IPS-NIHi7 (cell line): Measurements from ENCODE around the gene LHPP.

Experiments
- DNase-seq: peaks from one replicate; pipeline ENCODE4 v3.0.0; 2012; ENCODE audit warnings: mixed read lengths; ENCODE audit errors: extremely low spot score

The LHPP gene

DNA sequence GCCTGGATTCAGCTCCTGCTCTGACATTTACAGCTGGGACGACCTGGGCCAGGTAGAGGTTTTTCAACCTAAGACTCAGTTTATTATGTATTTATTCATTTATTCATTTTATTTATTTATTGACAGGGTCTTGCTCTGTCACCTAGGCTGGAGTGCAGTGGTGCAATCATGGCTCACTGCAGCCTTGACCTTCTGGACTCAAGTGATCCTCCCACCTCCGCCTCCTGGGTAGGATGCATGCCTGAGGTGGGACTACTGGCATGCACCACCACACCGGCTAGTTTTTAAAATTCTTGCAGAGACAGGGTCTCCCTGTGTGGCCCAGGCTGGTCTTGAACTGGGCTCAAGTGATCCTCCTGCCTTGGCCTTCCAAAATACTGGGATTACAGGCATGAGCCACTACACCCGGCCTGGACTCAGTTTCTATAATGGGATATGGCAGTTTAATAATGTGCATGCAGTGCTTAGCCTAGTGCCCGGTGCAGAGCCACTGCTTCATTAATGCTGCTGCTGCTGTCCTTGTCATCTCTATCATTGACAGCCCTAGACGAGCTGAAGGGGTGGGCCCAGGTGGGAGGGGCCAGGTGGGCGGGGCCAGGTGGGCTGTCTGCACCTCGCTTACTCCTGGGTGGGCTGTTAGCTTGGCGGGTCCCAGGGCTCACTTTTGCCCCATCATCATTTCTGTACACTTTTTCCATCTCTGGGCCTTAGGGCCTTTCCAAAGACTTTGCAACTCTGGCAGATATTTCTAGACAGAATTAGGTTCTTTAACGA, 92.6 kb downstream of the LHPP start:
- peak; percentile 44 for DNase-seq

DNA sequence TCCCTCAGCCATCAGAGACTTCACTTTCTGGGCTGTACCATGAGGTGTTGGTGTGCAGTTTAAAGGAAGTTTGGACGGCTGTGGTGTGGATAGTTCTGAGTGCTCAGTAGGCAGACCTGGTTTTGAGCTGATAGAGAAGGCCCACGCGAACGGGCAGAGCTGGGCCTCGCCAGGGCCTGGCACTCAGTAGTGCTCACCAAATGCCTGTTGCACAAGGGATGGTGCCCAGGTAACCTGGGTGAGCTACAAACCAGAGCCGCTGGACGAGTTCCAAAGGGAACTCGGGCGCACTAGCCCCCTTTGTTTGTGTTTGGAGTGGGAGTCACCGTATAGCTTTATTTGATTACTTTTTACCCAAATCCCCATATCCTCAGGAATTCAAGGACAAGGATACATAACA, 95.5 kb downstream of the LHPP start:
- no peak for DNase-seq

DNA sequence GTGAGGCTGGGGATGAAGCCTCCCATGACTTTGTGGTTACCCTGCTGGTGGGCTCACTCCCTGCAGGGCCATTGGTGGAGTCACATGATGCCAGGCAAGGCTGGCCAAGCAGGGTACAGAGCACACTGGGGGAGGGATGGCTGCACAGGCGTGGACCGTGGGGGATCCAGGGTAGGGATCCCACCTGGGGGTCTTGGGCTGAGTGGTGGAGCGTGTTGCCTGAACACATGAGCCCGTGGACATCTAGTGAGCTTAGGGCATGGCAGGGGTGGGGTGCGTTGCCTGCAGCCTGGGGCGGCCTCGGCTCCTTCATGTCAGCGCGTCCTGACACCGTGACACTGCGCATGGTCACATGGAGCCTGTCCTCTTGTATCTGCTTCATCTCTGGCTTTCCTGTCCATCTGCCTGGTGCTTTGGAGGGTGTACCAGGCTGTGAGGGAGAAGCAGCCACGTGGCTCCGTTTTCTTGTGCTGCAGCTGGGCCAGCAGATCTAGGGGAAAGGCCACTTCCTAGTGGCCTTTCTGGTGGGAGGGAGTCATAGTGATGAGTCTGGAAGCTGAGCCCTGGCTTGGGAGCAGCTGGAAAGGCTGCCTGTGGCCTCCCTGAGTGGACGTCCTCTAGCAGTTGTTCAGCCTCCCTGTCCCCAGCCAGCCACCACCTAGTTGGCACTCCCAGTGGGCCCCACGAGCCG, 96.2 kb downstream of the LHPP start:
- DNase-seq = no peak

DNA sequence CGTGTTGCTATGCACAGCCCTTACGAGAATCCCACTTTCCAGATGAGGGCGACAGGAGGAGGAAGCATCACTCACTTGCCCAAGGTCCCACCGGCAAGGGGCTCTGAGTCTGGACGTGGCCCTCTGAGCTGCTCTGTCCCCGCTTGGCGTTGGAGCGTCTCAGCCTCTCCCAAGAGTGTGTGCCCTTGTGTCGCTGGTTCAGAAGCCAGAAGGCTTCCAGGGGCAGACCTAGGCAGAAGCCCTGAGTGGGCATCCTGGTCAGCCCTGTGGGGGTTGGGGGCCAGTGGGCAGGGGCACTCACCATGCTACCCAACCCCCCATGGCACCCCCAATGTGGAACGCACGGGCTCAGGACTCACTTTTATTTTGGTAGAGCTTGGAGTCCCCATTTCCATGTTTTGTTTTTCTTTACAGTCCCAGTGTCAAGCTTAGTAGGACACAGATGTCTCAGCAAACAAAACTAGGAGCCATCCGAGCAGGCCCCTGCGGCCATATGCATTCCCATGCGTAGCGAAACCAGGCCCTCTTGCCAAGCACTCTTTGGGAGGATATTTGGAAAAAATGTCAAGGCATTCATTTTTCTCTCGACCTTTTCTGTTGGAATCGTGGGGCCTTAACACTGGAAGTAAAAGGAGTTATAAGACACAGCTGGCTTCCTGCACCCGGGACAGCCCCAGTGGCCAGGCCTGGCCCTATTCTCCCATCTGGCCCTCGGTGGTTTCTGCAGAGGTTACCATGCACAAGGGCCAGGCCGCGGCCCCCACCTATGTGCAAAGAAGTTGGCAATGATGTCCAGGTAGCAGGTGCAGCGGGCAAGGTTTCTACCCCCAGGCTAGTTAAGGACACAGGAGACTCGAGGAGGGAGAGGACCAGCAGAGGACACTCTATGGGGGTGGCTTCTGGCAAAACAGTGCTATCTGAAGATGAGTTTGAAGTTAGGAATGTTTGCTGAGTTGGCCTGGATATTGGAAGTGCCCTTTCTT, 97.0 kb downstream of the LHPP start:
- no peak for DNase-seq

DNA sequence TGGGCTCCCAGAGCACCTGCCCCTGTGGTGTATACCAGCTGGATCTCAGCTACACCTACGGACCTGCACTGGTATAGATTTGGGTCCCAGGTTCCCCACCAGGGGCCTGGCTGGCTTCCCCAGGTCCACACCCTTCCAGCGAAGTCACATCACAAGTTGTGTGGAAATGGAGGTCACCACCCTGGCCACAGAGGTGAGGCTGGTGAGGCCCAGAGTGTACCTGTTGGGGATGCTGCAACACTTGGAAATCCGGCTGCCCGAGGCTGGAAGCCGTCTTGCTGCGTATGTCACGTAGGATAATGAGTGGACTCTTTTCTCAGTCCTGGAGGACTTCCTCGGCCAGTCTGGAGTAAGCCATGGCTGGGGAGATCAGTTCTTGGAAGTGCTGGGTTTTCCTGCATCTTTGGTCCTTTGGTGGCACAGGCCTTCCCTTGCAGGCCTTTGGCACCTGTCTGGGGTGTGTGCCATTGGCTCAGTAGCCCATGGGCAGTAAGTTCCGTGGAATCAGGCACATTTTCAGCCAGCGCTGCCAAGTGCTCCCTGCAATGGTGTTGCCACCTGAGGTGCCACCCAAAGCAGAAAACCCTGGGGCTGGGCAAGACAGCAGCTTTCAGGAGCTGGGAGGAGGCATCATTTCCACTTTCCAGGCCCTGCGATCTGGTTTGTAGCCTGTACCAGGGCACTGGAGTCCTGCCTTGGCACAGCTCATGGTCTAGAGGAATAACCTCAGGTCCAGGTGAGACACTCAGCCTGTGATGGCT, 97.9 kb downstream of the LHPP start:
- no peak for DNase-seq

DNA sequence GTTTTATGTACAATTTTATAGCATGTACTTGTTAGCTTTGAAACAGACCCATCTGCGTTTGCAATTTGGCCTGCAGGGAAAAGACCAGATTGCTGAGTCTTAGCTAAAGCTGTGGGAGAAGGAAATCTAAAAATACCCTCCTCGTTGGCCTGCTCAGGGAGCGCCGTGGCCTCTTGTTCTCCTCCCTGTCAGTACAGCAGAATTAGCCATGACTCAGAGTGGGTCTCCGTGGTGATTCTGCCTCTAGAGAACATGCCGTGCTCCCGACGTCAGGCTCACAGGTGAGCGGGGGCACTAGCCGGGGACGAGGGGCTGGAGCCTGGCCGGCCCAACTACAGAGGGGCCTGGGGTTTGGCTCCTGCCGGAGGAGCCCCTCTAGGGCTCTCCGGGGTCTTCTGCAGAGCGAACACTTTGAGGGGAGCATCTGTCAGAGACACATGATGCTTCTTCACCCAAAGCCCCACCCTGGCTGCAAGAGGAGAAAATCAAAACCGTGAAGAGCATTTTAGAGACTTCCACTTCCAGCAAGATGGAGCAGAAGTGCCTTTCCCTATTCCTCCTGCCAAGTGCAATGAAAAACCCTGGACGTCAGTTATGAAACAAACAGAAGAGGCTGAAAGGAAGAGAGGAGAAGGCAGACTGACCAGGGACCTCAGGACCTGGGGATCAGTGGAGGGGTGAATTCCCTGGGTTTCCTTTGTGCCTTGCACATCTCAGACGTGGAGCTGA, 98.9 kb downstream of the LHPP start:
- DNase-seq = no peak

DNA sequence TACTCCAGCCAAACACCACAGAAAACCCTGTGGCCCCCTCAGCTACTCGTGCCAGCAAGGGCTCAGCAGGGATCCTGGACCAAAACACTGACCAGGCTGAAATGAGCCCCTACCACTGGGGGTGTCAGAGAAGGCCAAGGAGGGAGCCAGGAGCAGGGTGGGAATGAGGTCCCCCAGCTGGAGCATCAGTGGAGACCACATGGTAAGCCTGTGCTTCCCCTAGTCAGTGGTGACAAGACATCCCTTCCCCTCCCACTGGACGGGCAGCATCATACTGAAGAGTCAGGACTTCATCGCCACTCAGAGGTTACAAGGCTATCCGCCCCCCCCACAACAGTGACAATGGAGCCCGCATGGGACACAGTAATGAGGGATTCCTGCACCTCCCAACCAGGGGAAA, 99.6 kb downstream of the LHPP start:
- no peak for DNase-seq

DNA sequence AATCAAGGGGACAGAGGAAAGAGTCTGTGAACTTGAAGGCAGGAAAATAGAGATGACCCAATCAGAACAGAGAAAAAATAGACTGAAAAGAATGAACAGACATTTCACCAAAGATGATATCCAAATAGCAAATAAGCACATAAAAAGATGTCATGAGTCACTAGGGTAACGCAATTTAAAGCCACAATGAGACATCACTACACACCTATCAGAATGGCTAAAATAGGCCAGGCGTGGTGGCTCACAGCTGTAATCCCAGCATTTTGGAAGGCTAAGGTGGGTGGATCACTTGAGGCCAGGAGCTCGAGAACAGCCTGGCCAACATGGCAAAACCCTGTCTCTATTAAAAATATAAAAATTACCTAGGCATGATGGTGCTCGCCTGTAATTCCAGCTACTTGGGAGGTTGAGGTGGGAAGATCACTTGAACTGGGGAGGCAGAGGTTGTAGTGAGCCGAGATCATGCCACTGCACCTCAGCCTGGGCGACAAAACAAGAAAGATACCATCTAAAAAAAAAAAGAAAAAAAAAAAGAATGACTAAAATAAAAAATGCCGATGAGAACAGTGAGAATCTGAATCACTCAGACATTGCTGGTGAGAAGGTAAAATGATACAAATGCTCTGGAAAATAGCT, 100.9 kb downstream of the LHPP start:
- DNase-seq = no peak

DNA sequence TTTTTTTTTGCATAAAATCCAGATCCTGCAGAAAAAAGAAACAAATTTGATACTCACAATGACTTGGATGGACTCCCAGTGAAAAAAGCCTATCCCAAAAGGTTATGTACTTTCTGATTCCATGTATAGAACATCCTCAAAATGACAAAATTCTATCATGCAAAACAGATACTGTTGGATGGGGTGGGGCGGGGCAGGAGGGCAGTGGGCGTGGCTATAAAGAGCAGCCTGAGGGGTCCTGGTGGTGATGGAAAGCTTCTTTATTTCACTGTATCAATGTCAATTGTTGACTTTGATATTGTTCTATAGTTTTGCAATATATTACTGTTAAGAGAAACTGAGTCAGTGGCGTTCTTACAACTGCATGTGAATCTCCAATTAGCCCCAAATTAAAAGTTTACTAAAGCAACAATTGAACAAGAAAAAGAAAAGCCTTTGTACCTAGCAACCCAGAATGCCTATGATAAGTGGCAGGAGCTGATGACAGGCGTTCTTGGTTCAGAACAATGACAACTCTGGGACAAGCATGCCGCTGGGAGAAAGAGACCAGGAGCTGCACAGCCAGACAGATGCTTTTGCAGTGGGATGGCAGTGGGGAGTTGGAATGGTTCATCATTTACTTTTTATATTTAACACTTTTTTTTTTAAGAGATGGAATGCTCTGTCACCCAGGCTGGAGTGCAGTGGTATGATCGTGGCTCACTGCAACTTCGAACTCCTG, 101.9 kb downstream of the LHPP start:
- DNase-seq = no peak

DNA sequence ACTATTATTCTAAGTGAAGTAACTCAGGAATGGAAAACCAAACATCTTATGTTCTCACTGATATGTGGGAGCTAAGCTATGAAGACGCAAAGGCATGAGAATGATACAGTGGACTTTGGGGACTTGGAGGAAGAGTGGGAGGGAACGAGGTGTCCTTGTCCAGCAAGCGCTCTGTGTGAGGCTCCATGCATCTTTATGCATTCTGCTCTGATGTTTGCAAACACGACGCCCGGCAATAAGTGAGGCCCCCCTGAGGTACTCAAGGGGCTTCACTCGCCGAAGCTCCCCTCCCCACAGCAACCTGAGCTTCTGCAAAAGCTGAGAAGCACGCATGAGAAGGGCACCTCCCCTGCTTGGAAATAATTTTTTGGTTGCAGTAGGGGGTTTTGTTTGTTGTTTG, 103.3 kb downstream of the LHPP start:
- no peak for DNase-seq

DNA sequence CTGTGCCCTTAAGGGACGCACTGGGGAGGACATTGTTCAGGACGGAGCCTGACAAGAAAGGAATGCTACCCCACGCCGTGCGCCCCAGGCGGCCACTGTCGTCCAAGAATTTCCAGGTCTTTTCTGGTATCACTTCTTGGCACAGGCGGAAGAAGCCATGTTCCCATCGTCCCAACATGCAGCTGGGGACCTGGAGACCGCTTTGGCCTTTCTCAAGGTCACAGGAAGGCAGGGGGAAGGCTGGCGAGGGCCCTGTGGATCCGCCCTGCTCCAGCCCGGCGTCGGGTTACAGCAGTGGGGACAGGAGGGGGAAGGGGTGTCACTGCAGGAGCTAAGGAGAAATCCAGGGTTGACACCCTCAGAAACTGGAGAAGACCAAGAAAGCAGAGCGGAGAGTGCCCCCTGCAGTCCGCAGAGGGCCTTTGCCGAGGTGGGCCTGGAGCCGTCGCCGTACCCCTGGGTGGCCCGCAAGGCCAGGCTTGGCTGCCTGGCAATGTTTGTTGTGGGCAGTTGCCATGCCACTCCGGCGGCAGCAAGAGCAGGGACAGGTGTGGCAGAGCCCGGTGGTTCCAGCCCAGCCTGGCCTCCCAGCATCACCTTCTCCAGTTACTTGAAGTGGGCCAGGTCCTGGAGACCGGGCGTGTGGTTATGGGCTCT, 104.1 kb downstream of the LHPP start:
- DNase-seq = peak; percentile 91

DNA sequence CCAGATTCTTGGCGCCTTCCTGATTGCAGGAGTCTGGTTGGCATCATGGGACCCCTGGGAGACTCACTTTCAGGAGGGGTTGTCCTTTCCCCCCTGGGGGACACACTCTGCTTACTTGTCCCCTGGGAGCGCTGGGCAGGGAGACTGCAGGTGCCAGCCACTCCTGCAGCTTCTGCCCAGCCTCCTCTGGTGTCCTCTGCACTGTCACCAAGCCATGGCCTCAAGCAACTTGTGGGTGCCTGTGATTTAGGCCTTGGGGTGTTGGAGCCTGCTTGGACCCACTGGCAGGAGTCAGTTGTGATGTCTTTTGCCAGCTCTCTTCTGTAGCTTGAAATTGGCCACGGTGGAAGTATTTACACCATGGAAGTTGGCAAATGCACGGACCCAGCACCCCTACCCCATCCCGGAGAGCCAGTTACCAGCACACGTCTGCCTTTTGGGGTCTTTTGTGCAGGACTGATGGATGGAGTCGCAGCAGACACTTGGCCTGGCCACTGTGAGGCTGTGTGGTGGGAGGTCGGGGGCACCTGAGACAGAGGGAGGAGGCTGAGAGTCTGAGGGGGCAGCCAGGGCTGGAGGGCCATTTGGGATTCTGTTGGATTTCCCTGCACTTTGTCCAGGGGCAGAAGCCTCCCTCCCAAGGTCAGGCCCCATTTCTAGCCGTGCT, 104.7 kb downstream of the LHPP start:
- no peak for DNase-seq

DNA sequence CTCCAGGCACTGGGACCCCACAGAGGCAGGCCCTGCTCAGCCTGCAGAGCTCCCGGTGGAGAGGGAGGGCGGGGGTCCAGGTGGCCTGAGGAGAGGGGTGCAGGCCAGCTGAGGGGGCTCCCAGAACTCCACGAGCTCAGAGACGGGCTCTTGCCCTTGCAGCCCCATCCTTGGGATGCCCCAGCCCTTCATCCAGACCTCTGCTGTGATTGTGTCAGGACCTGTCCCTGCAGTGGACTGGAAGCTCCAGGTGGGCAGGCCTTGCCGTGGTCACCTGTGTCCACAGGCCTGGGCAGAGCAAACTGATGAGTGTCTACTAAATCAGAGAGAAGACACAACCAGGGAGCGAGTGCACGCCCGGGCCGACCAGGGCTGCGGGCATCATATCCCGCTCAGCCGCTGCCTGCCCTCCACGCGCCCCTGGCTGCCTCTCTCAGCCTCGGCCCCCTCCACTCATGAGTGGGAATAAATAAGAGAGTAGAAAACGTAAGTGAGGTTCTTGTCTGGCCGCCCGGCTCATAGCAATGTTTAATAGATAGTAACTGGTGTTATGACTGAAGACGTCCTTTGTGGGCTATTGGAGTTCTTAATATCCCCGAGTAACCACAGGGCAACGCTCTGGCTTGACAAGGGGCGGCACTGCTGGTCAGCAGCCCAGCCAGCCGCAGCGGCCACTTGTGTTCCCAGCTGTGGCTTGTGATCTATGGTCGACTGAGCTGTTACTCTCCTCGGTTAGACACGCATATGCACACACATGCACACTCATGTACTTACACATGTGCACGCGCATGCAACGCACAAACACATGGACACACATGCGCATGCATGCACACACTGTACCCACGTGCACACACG, 105.6 kb downstream of the LHPP start:
- DNase-seq = no peak

DNA sequence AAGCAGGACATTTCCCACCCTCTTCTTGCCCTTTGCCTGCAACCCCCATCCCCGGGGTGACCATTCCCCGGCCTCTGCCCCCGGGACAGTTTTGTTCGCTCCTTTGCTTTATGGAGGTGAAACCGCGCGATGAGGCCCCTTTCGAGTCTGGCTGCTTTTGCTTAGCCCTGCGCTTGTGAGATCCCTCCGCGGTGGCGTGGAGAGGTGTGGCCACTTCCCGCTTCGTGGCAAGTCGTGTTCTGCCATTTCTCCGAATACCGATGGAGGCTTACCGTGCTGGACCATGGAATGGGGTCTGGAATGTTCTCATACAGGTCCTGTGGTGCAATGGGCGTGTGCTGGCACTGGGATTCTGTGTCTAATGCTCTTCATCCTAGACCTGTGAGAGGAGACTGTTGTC, 106.7 kb downstream of the LHPP start:
- DNase-seq = no peak

DNA sequence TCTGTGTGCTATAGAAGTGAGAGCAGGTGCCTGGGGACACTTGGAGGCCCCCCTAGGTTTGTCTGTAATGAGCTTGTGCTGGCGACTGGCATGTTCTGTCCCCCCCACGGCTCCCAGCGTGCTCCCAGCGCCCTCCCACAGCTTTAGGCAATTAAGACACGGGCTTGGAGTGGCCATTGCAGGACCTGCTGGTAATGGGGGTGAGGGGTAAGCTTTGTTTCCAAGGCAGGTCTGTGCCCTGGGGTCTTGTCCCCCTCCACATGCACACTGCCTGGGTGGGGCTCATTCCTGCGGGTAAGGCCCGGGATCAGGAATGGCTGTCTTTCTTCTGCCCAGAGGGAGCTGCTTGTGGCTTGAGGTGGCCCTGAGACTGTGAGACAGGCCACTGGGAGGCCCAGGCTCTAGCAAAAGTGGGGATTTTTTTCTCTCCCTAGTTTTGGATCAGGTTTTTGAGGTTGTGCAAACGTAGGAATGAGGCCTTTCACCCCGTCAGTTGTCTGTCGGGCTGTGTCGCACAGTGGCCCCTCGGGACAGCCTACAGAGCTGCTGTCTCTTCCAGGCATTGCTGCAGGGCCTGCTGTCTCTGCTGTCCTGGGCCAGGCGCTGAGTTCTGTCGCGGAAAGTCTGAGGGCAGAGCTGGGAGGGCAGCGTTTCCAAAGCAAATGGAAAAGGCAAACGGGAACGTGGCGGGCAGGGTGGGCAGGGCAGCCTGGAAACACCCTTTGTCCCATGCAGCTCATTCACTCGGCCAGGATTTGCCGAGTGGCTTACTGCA, 107.4 kb downstream of the LHPP start:
- no peak for DNase-seq

DNA sequence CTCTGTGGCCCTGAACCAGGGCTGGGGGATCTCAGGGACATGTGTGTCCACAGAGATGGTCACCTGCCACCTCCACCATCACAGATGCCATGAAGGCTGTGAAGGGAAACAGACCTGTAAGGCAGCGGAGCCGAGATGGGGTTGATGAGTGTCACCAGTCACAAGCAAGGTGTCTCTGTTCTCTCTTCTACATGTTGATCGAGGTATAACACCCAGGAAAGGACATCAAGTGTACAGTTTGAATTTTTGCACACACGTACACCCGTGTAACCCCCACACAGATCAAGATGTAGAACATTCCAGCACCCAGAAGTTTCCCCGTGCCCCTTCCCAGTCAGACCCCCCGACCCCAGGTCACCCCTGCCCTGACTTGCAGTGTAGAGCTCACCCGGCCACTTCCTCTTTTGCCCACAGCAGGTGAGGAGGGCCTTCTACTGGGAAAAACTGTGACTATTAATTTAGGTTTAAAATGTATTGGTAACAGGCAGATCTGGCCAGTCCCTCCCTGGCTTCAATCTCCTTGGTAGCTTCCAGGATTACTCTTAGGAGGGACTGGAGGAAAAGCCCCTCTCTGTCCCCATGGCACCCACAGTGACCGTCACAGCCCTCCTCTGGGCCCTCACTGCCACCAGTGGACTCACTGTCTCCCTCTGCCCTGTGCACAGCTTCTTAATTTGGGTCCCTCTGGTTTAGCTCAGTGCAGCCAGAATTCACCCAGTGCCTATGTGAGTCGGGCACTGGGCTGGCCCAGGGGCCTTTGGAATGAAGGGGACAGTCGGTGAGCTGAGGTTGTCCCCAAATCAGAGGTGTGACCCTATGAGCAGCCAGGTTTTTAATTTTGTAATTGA, 108.2 kb downstream of the LHPP start:
- DNase-seq = no peak
